ENCODE measurements around the gene LRP4.
A peak's percentile ranks its signal among the peaks of the same experiment; 100 is the strongest.

Gene LRP4

DNA sequence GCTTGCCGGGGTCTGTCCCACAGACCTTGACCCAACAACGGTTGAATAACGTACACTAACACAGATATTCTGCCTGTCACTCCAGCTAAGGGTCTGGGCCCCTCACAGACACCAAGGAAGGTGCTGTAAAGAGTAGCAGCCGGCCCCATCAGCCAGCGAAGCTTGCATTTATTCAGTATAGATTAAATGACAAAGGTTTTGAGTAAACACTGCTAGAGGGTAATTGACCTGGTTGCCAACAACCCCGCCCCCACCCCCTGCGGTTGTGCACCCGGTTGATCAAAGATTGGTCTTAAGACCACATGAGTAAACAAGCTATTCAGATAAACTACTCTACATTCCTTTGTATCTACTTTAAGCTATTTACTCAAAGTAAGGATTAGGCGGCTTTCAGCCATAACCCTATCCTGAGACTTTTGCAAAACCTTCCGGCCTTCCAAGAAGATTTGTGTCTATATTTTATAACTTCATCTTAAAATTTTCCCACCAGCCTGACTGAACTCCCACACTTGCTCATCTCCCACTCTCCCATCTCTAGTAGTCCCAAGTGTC lies 67.4 kb downstream of the LRP4 start:
- no peak for ATAC-seq
- H3K4me1 Mint-ChIP-seq, result peaks cover 12% of the 10 kb centered on the region
- H3K9me3 Mint-ChIP-seq, result no peaks in the 10 kb centered on the region

GRCh38 chr11:46849631-46850030 lies 68.7 kb downstream of the LRP4 start:
- H3K4me1 Mint-ChIP-seq, result peaks cover 20% of the 10 kb centered on the region
- ATAC-seq, result no peak

More for the DNA sequence above, 67.4 kb downstream of the LRP4 start:
- Mint-ChIP-seq H3K27ac (no peak overlapping the region), H3K4me3 (no peak overlapping the region), H3K36me3 (peaks cover 5% of the 10 kb centered on the region)
- DNase-seq (ENCODE audit: low spot score in 2 of 2), result no peak

GRCh38 chr11:46846510-46846830 lies 71.9 kb downstream of the LRP4 start:
- H3K27ac Mint-ChIP-seq, result peak overlapping the region; percentile 97

More at GRCh38 chr11:46849631-46850030, 68.7 kb downstream of the LRP4 start:
- no peak overlapping the region for H3K27ac Mint-ChIP-seq
- peaks cover 15% of the 10 kb centered on the region for H3K36me3 Mint-ChIP-seq
- H3K4me3 Mint-ChIP-seq, result no peak overlapping the region
- H3K9me3 Mint-ChIP-seq, result no peaks in the 10 kb centered on the region
- no peak for DNase-seq (ENCODE audit: low spot score in 2 of 2)

GRCh38 chr11:46845740-46846509 lies 72.4 kb downstream of the LRP4 start, which contains the start of gene CKAP5:
CKAP5 (minus strand) TSS chr11:46846280; CDS start chr11:46821231, 25,049 bp downstream.
- H3K4me3 Mint-ChIP-seq, result peak within 1 kb of the TSS; percentile 93
- peaks cover 44% of the 10 kb centered on the region for H3K36me3 Mint-ChIP-seq
- ATAC-seq, result peak; percentile 97
- DNase-seq (ENCODE audit: low spot score in 2 of 2), result peak; percentile 74 to 94
- H3K4me1 Mint-ChIP-seq, result peaks cover 38% of the 10 kb centered on the region
- H3K27ac Mint-ChIP-seq, result peak within 1 kb of the TSS; percentile 97
- H3K9me3 Mint-ChIP-seq, result no peaks in the 10 kb centered on the region

More at GRCh38 chr11:46846510-46846830, 71.9 kb downstream of the LRP4 start:
- ATAC-seq (peak; percentile 1), DNase-seq (ENCODE audit: low spot score in 2 of 2) (no peak)
- Mint-ChIP-seq H3K9me3 (no peaks in the 10 kb centered on the region), H3K4me3 (peak overlapping the region; percentile 93), H3K36me3 (peaks cover 38% of the 10 kb centered on the region), H3K4me1 (peaks cover 38% of the 10 kb centered on the region)

DNA sequence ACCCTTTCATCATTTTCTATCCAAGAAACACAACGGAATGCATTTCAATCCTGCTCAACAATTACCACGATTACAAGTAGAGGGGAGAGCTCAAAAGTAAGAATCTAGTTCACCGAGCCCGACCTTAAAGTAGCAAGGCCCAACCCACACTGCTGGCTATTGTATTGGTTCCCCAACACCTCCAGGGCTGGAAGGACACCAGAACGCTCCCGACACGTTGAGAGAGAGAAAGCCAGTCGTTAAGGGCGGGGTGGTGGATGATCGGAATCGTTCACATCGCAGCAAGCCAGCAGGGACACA lies 73.0 kb downstream of the LRP4 start:
- H3K4me1 Mint-ChIP-seq, result peaks cover 38% of the 10 kb centered on the region
- H3K36me3 Mint-ChIP-seq, result peaks cover 48% of the 10 kb centered on the region
- no peaks in the 10 kb centered on the region for H3K9me3 Mint-ChIP-seq
- H3K27ac Mint-ChIP-seq, result peak overlapping the region; percentile 97
- peak overlapping the region; percentile 93 for H3K4me3 Mint-ChIP-seq
- DNase-seq (ENCODE audit: low spot score in 2 of 2) (no peak), ATAC-seq (no peak)

DNA sequence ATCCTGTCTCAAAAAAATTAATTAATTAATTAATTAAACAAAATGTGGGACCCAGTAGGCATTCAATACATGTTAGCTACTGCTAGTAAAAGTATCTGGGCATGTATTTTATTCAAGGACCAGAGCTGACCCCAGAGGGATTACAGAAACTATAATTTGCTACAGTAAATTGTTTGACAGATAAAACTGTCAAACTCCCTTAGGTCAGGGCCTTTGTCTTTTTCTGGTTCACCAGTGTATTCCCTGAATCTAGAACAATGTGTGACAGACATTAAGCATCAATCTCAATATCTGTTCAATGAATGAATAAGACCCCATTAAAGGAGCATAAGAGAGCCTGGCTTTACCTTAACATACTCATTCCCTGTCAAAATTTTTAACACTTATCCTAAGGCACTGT lies 78.2 kb downstream of the LRP4 start:
- Mint-ChIP-seq H3K27ac (no peak overlapping the region), H3K9me3 (no peaks in the 10 kb centered on the region), H3K36me3 (peaks cover 36% of the 10 kb centered on the region), H3K4me1 (peaks cover 51% of the 10 kb centered on the region), H3K4me3 (no peak overlapping the region)
- ATAC-seq (no peak), DNase-seq (ENCODE audit: low spot score in 2 of 2) (no peak)

- Mint-ChIP-seq H3K4me3 (no peak overlapping the region), H3K36me3 (peaks cover 30% of the 10 kb centered on the region), H3K27ac (no peak overlapping the region), H3K9me3 (no peaks in the 10 kb centered on the region), H3K4me1 (peaks cover 36% of the 10 kb centered on the region)
- no peak for DNase-seq (ENCODE audit: low spot score in 2 of 2)
- ATAC-seq, result no peak
Observed at GRCh38 chr11:46838501-46838900, 79.8 kb downstream of the LRP4 start.

DNA sequence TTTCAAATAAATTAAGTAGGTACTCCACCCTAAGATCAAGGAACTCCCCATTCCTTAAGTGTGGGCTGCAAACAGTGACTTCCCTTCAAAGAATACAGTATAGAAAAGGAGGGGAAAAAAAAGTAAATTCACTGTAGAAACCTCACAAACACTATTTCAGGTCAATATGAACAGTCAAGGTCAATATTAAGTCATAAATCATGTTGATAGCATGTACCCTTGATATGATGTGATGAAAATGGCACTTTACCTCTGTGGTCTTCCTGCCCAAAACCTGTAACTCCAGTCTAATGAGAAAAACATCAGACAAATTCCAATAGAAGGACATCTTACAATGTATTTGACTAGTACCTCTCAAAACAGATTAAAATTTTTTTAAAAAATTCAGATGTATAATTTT lies 80.5 kb downstream of the LRP4 start:
- Mint-ChIP-seq H3K27ac (no peak overlapping the region), H3K36me3 (peaks cover 23% of the 10 kb centered on the region), H3K4me1 (peaks cover 30% of the 10 kb centered on the region), H3K4me3 (no peak overlapping the region), H3K9me3 (no peaks in the 10 kb centered on the region)
- DNase-seq (ENCODE audit: low spot score in 2 of 2) (no peak), ATAC-seq (no peak)

DNA sequence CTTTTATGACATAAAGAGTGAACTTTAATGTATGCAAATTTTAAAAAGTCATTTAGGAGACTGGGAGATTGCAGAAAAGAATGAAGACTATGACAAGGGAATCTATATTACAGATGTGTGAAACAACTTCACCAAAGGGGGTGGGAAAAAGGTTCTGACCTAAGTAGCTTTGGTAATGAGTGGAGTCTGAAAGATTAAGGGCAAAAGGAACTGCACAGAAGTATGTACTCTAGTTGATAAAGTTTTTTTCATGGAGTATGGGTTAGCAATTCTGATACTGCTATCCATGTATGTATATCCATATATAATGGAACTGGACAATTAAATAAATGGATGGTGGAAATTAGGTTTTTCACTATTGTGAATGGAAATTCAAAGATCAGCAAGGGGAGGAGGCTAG lies 81.5 kb downstream of the LRP4 start:
- H3K27ac Mint-ChIP-seq, result no peak overlapping the region
- DNase-seq (ENCODE audit: low spot score in 2 of 2) (no peak), ATAC-seq (no peak)
- no peaks in the 10 kb centered on the region for H3K9me3 Mint-ChIP-seq
- H3K4me3 Mint-ChIP-seq, result no peak overlapping the region
- H3K36me3 Mint-ChIP-seq, result peaks cover 14% of the 10 kb centered on the region
- H3K4me1 Mint-ChIP-seq, result peaks cover 30% of the 10 kb centered on the region

DNA sequence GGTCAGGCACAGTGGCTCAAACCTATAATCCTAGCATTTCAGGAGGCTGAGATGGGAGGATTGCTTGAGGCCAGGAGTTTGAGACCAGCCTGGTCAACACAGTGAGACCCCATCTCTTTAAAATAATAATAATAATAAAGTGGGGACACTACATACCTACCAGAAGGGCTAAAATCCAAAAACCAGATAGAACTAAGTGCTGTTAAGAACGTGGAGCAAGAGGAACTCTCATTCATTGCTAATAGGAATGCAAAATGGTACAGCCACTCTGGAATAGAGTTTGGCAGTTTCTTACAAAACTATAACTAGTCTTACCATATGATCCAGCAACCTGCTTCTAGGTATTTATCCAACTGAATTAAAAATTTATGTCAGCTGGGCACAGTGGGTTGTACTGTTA lies 81.9 kb downstream of the LRP4 start:
- Mint-ChIP-seq H3K4me1 (peaks cover 30% of the 10 kb centered on the region), H3K9me3 (no peaks in the 10 kb centered on the region), H3K27ac (no peak overlapping the region), H3K36me3 (peaks cover 10% of the 10 kb centered on the region), H3K4me3 (no peak overlapping the region)
- no peak for ATAC-seq
- DNase-seq (ENCODE audit: low spot score in 2 of 2), result no peak

GRCh38 chr11:46835897-46836296 lies 82.5 kb downstream of the LRP4 start:
- DNase-seq (ENCODE audit: low spot score in 2 of 2) (no peak), ATAC-seq (no peak)
- no peak overlapping the region for H3K27ac Mint-ChIP-seq
- H3K9me3 Mint-ChIP-seq, result no peaks in the 10 kb centered on the region
- no peak overlapping the region for H3K4me3 Mint-ChIP-seq
- H3K36me3 Mint-ChIP-seq, result peaks cover 4% of the 10 kb centered on the region
- H3K4me1 Mint-ChIP-seq, result peaks cover 30% of the 10 kb centered on the region

DNA sequence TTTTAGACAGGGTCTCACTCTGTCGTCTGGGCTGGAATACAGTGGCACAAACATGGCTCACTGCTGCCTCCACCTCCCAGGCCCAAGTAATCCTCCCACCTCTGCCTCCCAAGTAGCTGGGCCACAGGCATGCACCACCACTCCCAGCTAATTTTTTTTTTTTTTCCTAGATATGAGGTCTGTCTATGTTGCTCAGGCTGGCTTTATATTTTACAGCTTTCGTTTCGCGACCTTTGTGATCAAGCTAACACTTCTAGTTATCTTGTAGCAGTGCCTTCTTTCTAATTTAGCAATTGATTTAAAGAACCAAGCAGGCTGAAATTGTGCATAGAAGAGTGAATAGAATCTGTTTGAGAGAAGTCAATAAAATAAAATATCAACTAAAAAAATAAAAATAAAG lies 83.5 kb downstream of the LRP4 start:
- Mint-ChIP-seq H3K27ac (no peak overlapping the region), H3K36me3 (no peaks in the 10 kb centered on the region), H3K4me1 (peaks cover 30% of the 10 kb centered on the region), H3K4me3 (no peak overlapping the region), H3K9me3 (no peaks in the 10 kb centered on the region)
- DNase-seq (ENCODE audit: low spot score in 2 of 2) (no peak), ATAC-seq (no peak)

GRCh38 chr11:46832511-46833214 lies 85.7 kb downstream of the LRP4 start:
- H3K9me3 Mint-ChIP-seq, result no peaks in the 10 kb centered on the region
- H3K4me3 Mint-ChIP-seq, result no peak overlapping the region
- DNase-seq (ENCODE audit: low spot score in 2 of 2), result no peak
- no peak for ATAC-seq
- H3K27ac Mint-ChIP-seq, result no peak overlapping the region
- peaks cover 23% of the 10 kb centered on the region for H3K4me1 Mint-ChIP-seq
- no peaks in the 10 kb centered on the region for H3K36me3 Mint-ChIP-seq

- Mint-ChIP-seq H3K27ac (no peak overlapping the region), H3K4me3 (peak overlapping the region; percentile 74), H3K4me1 (peaks cover 21% of the 10 kb centered on the region), H3K9me3 (no peaks in the 10 kb centered on the region), H3K36me3 (no peaks in the 10 kb centered on the region)
- ATAC-seq (no peak), DNase-seq (ENCODE audit: low spot score in 2 of 2) (no peak)
Observed at GRCh38 chr11:46827995-46828394, 90.4 kb downstream of the LRP4 start.

GRCh38 chr11:46826310-46827044 lies 91.9 kb downstream of the LRP4 start:
- Mint-ChIP-seq H3K4me3 (peak overlapping the region; percentile 74), H3K36me3 (no peaks in the 10 kb centered on the region), H3K27ac (peak overlapping the region; percentile 63), H3K9me3 (no peaks in the 10 kb centered on the region), H3K4me1 (peaks cover 21% of the 10 kb centered on the region)
- DNase-seq (ENCODE audit: low spot score in 2 of 2) (peak; percentile 57 to 74), ATAC-seq (peak; percentile 100)

Measured in stimulated activated effector memory CD8-positive, alpha-beta T cell treated with anti-CD3 and anti-CD28 coated beads, Interleukin-12 subunit alpha, Interleukin-12 subunit beta, amount 100 ng/mL, for 72 hours (primary cell).